GM10266 (cell line): ENCODE results near the gene ITFG1.

Experiments
- DNase-seq: peaks from one replicate; pipeline ENCODE4 v3.0.0; 2012; ENCODE audit errors: extremely low spot score
- CTCF ChIP-seq: IDR thresholded peaks from 2 replicates; pipeline ENCODE4 v1.5.1; 2012; ENCODE audit warnings: mild to moderate bottlenecking, low read depth; ENCODE audit not compliant: control insufficient read depth, insufficient read depth; ENCODE audit errors: missing control alignments

Gene ITFG1

GRCh38 chr16:47431960-47432359 is 28.9 kb downstream of the ITFG1 start:
- DNase-seq = no peak
- TF ChIP-seq CTCF = no peak

GRCh38 chr16:47426806-47427205 is 34.1 kb downstream of the ITFG1 start:
- DNase-seq = no peak
- TF ChIP-seq CTCF = no peak

- no peak for TF ChIP-seq CTCF
- DNase-seq = no peak
Observed at GRCh38 chr16:47424846-47425245, 36.0 kb downstream of the ITFG1 start.

GRCh38 chr16:47416869-47417268 is 44.0 kb downstream of the ITFG1 start:
- no peak for TF ChIP-seq CTCF
- no peak for DNase-seq

- TF ChIP-seq CTCF = no peak
- DNase-seq = no peak
Observed at GRCh38 chr16:47413041-47413440, 47.8 kb downstream of the ITFG1 start.

GRCh38 chr16:47408491-47408890 is 52.4 kb downstream of the ITFG1 start:
- DNase-seq = no peak
- TF ChIP-seq CTCF = no peak

GRCh38 chr16:47395733-47396498 is 64.9 kb downstream of the ITFG1 start:
- no peak for DNase-seq
- TF ChIP-seq CTCF = no peak
